WERI-Rb-1 (cell line): ENCODE measurements around the gene ACVR2B.

Experiments used
- DNase-seq: peaks from one replicate; pipeline ENCODE4 v3.0.0-alpha.2; 2020
- H3K27ac ChIP-seq: fragments of 250-450 bp; sonication (Bioruptor Pico); 2 replicates; pipeline ENCODE4 v1.5.1; 2020; ENCODE audit warnings: mild to moderate bottlenecking, moderate library complexity
- H3K27me3 ChIP-seq: fragments of 250-450 bp; sonication (Bioruptor Pico); 2 replicates; pipeline ENCODE4 v1.5.1; 2021; ENCODE audit warnings: mild to moderate bottlenecking, low read depth, moderate library complexity; ENCODE audit not compliant: insufficient read depth, severe bottlenecking
- H3K36me3 ChIP-seq: fragments of 250-450 bp; sonication (Bioruptor Pico); 2 replicates; pipeline ENCODE4 v1.5.1; 2020; ENCODE audit warnings: mild to moderate bottlenecking, moderate library complexity
- H3K4me3 ChIP-seq: 2 replicates; pipeline ENCODE4 v1.5.1; 2011; ENCODE audit warnings: low read depth, mild to moderate bottlenecking, control low read depth, low read length
- H3K9me3 ChIP-seq: fragments of 250-450 bp; sonication (Bioruptor Pico); 2 replicates; pipeline ENCODE4 v1.5.1; 2021; ENCODE audit warnings: mild to moderate bottlenecking, moderate library complexity; ENCODE audit not compliant: severe bottlenecking
- TF ChIP-seq, protein P1 (sequence below): IDR thresholded peaks from 2 replicates; pipeline ENCODE4 v1.5.1; 2011; ENCODE audit warnings: low read depth, mild to moderate bottlenecking, control low read depth, inconsistent platforms, low read length

Gene ACVR2B

DNA sequence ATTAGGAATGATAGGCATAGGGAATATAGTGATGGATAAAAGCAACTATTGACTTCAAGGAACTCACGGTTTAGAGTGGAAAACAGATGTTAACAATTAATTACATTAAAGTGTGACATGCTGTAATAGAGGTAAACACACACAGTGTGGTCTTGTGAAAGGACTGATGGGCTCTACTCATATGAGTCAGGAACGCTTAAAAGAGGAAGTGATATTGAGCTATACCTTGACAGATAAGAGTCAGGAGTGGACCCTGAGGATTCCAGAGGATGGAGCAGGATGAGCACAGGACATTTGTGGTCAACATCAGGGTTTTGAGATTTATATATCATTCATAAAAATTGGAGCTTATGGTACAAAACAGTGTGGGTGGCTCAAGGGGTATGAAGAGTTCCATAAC is 53.4 kb downstream of the ACVR2B start:
- Histone ChIP-seq H3K4me3 (no peak overlapping the region), H3K27ac (no peak overlapping the region), H3K27me3 (no peaks in the 10 kb centered on the region), H3K36me3 (peaks cover 30% of the 10 kb centered on the region), H3K9me3 (no peaks in the 10 kb centered on the region)
- DNase-seq: no peak
- TF ChIP-seq, protein P1, sequence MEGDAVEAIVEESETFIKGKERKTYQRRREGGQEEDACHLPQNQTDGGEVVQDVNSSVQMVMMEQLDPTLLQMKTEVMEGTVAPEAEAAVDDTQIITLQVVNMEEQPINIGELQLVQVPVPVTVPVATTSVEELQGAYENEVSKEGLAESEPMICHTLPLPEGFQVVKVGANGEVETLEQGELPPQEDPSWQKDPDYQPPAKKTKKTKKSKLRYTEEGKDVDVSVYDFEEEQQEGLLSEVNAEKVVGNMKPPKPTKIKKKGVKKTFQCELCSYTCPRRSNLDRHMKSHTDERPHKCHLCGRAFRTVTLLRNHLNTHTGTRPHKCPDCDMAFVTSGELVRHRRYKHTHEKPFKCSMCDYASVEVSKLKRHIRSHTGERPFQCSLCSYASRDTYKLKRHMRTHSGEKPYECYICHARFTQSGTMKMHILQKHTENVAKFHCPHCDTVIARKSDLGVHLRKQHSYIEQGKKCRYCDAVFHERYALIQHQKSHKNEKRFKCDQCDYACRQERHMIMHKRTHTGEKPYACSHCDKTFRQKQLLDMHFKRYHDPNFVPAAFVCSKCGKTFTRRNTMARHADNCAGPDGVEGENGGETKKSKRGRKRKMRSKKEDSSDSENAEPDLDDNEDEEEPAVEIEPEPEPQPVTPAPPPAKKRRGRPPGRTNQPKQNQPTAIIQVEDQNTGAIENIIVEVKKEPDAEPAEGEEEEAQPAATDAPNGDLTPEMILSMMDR: no peak

DNA sequence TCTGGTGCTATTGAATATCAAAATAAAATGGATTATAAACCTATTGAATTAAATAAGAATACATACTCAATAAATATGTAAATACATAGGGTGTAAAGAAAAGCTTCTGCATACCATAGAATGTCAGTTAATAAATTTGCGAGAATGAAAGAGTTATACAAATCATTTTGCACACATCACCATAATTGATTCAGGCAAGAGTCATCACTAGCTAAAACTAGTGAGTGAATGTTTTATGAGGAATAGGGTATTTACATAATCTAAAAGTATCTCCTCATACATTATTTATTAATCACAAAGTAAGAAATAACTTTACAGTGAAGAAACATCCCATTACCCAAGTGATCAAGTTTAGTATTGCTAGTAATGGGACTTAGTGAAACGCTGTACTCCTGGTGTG is 56.0 kb downstream of the ACVR2B start:
- Histone ChIP-seq H3K27me3 (no peaks in the 10 kb centered on the region), H3K4me3 (no peak overlapping the region), H3K27ac (no peak overlapping the region), H3K9me3 (no peaks in the 10 kb centered on the region), H3K36me3 (peaks cover 25% of the 10 kb centered on the region)
- TF ChIP-seq, protein P1: no peak
- DNase-seq: no peak

DNA sequence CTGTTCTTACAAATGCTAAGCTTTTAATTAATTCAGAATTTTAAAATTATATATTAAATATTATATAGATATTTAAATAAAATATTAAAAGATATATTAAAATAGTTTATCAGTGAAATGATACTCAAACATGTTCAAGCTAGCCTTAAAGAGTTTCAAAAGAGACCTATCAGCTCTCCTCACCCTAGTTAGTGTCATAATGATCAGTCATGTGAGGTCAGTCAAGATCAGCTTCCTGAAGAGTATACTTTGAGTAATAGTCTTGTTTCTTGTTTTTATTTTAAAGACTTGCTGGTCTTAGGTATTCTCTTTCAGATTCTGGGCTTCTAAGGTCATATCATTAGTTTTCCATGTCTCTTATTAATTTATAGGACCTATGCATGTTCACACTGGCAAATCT is 56.9 kb downstream of the ACVR2B start:
- H3K4me3 ChIP-seq: no peak overlapping the region
- no peak overlapping the region for H3K27ac ChIP-seq
- DNase-seq: no peak
- TF ChIP-seq, protein P1: no peak
- H3K9me3 ChIP-seq: no peaks in the 10 kb centered on the region
- no peaks in the 10 kb centered on the region for H3K27me3 ChIP-seq
- peaks cover 25% of the 10 kb centered on the region for H3K36me3 ChIP-seq

DNA sequence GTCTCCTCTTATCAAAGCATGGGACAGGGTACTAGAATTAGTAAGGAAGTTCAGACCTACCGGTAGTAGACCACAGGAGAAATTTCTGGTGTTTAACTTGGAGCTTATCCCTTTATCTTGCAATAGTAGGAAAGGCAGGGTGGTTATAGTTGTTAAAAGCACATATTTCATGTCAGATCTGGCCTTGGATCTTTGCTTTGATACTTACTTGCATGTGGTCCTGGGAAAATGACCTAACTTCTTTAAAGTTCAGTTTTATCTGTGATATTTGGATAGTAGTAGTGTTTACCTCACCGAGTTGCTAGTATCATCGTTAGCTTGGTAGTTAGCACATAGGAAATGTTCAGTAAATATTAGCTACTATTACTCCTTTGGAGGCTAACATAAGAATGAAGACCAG is 57.9 kb downstream of the ACVR2B start:
- Histone ChIP-seq H3K9me3 (no peaks in the 10 kb centered on the region), H3K36me3 (peaks cover 25% of the 10 kb centered on the region), H3K27me3 (no peaks in the 10 kb centered on the region), H3K4me3 (no peak overlapping the region), H3K27ac (no peak overlapping the region)
- TF ChIP-seq, protein P1: no peak
- DNase-seq: no peak

DNA sequence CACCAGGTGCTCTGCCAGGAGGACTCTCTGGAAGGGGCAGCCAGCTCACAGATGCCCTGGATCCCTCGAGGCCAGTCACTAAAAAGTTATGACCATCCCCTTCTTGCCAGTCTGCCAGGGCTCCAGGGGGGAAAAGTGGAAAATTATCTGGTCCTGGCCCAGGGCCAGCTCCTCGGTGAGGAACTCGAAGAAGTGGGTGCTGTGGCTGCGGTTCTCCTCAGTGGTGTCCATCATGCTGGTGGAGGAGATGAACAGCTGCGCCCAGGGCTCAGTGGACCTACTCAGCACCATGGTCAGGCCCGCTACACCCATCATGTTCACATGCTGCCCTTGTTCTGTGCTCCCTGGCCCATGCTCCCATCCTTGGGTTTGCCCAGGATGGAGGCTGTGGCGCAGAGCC is 61.7 kb downstream of the ACVR2B start:
- TF ChIP-seq, protein P1: no peak
- Histone ChIP-seq H3K9me3 (no peaks in the 10 kb centered on the region), H3K36me3 (peaks cover 10% of the 10 kb centered on the region), H3K27me3 (no peaks in the 10 kb centered on the region), H3K4me3 (no peak overlapping the region), H3K27ac (no peak overlapping the region)
- DNase-seq: no peak

DNA sequence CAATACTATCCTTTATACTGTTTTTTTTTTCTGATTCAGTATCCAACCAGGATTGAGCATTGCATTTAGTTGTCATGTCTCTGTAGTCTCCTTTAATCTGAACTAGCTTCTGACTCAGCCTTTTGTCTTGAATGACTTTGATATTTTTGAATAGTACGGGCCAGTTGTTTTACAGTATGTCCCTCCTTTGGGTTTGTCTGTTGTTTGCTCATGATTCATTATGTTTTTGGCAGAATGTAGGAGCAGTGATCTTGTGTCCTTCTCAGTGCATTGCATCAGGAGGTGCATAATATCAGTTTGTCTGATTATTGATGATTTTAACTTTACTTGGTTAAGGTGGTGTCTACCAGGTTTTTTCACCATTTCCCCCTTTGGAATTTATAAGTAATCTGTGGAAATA is 63.0 kb downstream of the ACVR2B start:
- Histone ChIP-seq H3K36me3 (peaks cover 4% of the 10 kb centered on the region), H3K27me3 (no peaks in the 10 kb centered on the region), H3K27ac (no peak overlapping the region), H3K9me3 (no peaks in the 10 kb centered on the region), H3K4me3 (no peak overlapping the region)
- no peak for DNase-seq
- TF ChIP-seq, protein P1: no peak
